NCI-H2196 treated with DMSO at 0.1 percent for 48 hours (cell line): ENCODE data around the gene CNTN4.

Experiments used
- DNase-seq: peaks from one replicate; lab custom pipeline; 2025; ENCODE audit not compliant: unreplicated experiment; lab: John Stamatoyannopoulos, UW

The CNTN4 gene

DNA sequence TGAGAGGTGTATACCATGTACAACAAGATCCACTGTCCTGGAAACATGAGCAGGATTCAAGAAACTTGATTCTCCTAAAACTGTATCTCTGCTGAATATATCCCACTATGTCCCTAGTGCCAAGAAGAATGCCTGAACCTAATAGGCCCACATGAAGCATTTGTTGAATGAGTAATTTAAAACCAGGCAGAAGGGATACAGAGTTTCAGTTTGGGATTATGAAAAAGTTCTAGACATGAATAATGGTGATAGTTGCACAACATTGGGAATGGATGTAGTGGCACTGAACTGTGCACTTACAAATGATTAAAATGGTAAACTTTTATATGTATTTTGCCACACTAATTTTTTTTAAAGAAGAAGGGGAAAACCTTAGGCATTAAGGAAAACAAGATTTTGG is 750.4 kb downstream of the CNTN4 start:
- no peak for DNase-seq

DNA sequence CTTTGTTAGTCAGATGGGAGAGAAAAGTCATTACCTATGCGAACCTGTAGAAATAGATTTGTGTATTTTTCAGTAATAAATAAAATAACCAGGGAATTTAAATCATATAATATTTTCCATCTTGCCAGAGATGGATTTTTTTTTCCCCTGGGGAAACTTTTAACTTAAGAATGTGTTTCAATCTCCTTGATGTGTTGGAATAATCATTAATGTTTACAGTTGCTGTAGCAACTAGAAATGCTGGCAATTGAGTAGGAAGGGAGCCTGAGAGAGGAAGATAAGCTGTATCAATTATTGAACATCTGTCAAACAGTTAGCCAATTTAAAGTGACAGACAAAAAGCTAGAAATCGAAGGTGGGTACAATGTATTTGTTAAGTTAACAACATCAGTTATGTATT is 752.0 kb downstream of the CNTN4 start:
- no peak for DNase-seq

- DNase-seq = no peak
These were observed 752.7 kb downstream of the CNTN4 start for GRCh38 chr3:2851361-2851760.

DNA sequence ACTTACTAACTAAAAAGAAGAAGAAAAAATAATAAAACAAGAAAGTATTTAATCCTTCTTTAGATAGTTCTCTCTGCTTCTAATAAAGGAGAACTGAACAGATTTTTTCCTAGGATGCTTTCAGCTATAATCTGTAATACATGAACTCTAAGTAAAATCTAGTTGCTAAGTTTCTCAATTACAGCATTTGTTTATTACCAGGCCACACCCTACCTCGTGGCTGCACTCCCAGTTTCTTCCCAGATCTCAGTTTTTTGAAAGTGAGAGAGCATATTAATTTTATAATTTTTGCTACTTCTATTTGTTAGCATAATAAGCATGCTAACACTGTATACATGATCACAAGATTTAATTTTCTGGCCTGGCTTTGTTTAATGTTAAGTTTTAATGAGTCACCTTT is 753.2 kb downstream of the CNTN4 start:
- DNase-seq = no peak

- no peak for DNase-seq
These were observed 755.0 kb downstream of the CNTN4 start for GRCh38 chr3:2853651-2854050.

GRCh38 chr3:2856138-2857133 is 757.8 kb downstream of the CNTN4 start:
- no peak for DNase-seq

- no peak for DNase-seq
These were observed 762.0 kb downstream of the CNTN4 start for GRCh38 chr3:2860626-2861025.

GRCh38 chr3:2861120-2861519 is 762.5 kb downstream of the CNTN4 start:
- no peak for DNase-seq

GRCh38 chr3:2861920-2862319 is 763.3 kb downstream of the CNTN4 start:
- DNase-seq = no peak

- DNase-seq = no peak
These were observed 763.7 kb downstream of the CNTN4 start for GRCh38 chr3:2862366-2862765.

- DNase-seq = no peak
These were observed 764.5 kb downstream of the CNTN4 start for GRCh38 chr3:2863127-2863526.

GRCh38 chr3:2869905-2870304 is 771.2 kb downstream of the CNTN4 start:
- no peak for DNase-seq

GRCh38 chr3:2870724-2871333 is 772.2 kb downstream of the CNTN4 start:
- no peak for DNase-seq

DNA sequence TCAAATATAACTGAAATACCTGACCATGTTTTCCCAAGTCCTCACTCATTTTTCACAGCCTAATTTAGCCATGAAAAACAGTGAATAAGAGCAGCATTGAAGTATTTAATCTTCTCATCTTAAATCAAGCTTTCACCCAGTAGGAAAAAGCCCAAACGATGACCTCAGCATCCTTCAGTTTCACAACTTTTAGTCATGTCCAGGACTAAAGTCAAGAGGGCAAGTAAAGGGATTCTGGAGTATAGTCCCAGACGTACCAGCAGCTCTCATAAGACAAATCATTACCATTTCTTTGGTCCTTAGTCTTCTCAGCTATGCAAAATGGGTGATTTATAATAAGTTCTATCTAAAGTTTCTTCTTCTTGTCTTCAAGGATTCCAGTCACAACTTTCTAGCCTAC is 774.2 kb downstream of the CNTN4 start:
- DNase-seq = no peak

GRCh38 chr3:2873986-2874385 is 775.3 kb downstream of the CNTN4 start:
- DNase-seq = no peak

DNA sequence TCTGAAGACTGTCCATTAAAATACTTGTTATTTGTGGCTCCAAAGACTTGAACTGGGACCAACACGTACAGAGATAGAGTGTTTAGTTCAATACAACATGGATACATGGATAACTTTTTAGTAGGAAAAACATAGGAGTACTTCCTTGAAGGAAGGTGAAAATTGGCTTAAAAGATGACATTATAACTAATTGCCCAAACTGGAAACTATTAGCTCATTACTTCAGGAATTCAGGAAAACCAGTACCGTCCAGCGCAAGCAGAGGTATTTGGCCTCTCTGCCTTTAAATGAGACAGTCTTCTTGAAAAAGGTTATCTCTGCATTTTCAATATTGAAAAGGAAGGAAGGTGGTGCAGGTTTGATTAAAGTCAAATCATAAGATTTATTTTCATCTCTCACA is 777.0 kb downstream of the CNTN4 start:
- DNase-seq = no peak

- no peak for DNase-seq
These were observed 777.7 kb downstream of the CNTN4 start for GRCh38 chr3:2876362-2876761.

DNA sequence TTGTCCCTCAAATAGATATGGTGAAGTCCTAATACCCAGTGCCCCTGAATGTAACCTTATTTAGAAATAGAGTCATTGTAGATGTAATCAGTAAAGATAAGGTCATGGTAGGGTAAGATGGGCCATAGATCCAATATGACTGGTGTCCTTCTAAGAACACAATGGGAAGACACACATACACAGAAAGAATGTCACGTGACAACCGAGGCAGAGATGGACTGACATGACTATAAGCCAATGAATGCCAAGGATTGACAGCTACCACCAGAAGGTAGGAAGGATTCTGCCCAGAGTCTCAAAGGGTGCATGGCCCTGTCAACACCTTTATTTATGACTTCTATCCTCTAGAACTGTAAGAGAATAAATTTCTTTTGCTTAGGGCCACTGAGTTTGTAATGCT is 780.4 kb downstream of the CNTN4 start:
- no peak for DNase-seq

GRCh38 chr3:2879587-2879986 is 780.9 kb downstream of the CNTN4 start:
- DNase-seq = no peak

DNA sequence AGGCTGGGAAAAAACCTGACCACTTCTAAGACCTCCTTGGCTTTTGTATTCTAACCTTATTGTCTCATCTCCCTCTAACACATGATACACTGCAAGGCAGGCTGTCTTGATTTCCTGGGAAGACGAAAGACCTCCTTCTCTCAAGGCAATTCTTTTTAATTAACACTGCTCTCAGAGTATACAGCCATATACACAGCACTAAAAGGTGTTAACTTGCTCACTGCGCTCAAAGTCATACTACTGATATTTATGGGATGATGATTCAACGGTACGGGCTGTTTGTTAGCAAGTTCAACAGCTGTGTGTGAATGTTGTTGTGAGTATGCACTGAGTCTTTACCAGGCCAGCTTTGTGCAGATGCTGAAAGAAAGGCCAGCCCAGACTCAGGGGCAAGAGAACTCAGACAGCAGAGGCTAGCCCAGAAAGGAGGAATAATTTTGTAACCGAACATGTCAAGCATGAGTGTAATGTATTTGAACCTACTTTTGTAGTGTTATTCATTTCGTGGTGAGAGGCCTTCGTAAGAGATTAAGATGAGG is 781.6 kb downstream of the CNTN4 start:
- no peak for DNase-seq

DNA sequence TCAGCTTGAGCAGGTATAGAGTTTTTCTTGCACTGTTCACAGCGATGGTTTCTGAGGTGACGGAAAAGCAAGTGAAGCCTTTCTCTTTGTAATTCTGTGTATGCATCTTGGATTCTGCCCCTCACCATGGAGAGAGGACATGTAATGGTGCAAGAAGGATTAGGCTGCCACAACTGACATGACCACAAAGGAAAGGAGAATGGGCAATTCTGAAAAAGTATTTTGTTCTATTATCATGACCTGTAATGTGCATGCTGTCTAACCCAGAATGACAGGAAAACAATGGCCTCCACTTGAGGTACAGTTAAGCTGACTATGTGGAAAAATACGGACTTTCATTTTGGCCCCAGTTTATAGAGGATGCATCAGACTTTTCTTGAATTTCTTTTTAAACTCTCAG is 784.6 kb downstream of the CNTN4 start:
- no peak for DNase-seq

DNA sequence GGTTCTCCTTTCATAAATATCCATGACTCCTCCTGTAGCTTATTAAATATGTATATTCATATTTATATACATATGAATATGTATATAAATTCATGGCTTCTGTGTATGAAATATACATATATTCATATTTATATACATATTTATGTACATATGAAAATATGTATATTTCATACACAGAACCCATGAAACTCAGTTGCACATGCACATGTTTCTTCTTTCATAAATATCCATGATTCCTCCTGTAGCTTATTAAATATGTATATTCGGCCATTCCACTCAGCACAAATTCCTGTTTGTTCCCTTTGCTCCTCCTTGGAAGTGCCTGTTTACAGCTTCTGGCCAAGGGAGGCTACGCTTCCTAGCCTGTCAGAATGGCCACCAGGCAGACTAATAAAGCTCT is 789.9 kb downstream of the CNTN4 start:
- DNase-seq = no peak
